Epithelial cell of proximal tubule (primary cell): ENCODE data around the gene MAN1B1. TPM values are rescaled to one million over a fixed set of nuclear protein-coding genes. Genes with fewer than 3 reads are reported as not detected.
"Not testable (repeated sequence)": the region's sequence is repeated elsewhere in the genome, so short reads cannot be mapped to it uniquely, and the experiment has no call there.

ENCODE experiments used
- DNase-seq: peaks from one replicate; pipeline ENCODE4 v3.0.0-alpha.2; 2011; ENCODE audit warnings: low read depth
- H3K4me3 ChIP-seq: 2 replicates; pipeline ENCODE4 v1.5.1; 2011; ENCODE audit warnings: low read depth, mild to moderate bottlenecking, low read length
- CTCF ChIP-seq: conservative IDR thresholded peaks from 2 replicates; pipeline ENCODE4 v1.5.1; 2012; ENCODE audit warnings: low read depth, mild to moderate bottlenecking, low read length
- total RNA-seq: library from RNA; depleted of rRNA; stranded (reverse); fragments of >200 nt; gene quantifications from 2 replicates; pipeline ENCODE4 v1.2.3, GENCODE V29; 2015

The MAN1B1 gene
- total RNA-seq, 1 donor from 2014 or later, result 74.3 TPM

- no peak overlapping the region for H3K4me3 ChIP-seq
- no peak for DNase-seq
- TF ChIP-seq CTCF, result no peak
Measured at GRCh38 chr9:137062384-137062783, 24.4 kb upstream of the MAN1B1 start.

- not testable (repeated sequence) for DNase-seq, H3K4me3 ChIP-seq
Measured at GRCh38 chr9:137062798-137063197, 24.0 kb upstream of the MAN1B1 start.

- DNase-seq, result no peak
- no peak overlapping the region for H3K4me3 ChIP-seq
- TF ChIP-seq CTCF, result no peak
Measured at GRCh38 chr9:137063311-137064026, 23.3 kb upstream of the MAN1B1 start.

DNA sequence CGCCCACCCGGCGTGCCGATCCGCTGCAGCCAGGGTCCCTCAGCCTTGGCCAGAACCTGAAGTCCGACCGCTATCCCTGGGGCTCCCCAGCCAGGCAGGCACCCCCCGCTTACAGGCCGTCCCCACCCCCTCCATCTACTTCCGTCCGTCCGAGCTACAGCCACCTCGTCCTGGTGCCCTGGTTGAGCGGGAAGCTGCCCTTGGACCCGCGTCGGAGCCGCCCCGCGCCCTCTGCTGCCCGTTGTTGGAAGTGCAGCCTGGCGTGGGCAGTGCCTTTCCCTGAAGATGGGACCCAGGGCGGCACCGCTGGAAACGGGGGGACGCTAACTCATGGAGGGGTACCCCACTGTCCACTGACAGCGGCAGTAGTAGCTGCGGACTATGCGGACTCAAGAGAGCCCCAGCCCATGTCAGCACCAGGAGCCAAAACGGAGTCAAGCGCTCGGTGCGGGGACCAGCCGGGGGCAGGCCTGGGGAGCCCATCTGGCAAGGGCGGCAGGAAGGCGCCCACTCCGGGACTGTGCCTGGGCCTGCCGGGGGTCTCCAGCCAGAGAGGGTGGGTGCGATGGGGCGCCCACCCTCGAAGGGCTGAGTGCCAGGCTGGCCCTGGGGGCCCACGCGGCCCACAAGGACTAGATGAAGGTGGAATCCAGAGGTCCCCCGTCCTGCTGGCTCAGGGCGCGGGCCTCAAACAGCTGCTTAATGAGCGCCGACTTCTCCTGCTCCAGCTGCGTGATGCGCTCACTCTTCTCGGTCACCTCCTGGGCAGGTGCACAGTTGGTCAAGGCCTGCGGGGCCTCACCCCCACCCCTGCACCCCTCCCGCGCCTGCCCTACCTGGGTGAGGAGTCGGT, 22.5 kb upstream of the MAN1B1 start:
- H3K4me3 ChIP-seq, result no peak overlapping the region
- peak; percentile 79 for TF ChIP-seq CTCF
- DNase-seq, result no peak

DNA sequence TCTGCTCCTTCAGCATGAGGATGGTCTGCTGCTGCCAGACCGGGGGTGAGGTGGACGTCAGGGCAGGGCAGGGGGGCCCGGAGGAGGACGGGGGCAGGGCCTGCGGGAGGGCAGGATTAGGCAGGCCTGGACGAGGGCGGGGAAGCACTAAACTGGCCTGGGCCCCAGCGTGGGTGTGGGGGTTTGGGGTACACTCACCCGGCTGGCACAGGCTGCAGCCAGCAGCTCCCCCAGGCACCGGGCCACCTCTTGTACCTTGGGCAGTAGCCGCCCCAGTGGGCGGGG, 22.0 kb upstream of the MAN1B1 start:
- no peak for TF ChIP-seq CTCF
- no peak for DNase-seq
- no peak overlapping the region for H3K4me3 ChIP-seq

DNA sequence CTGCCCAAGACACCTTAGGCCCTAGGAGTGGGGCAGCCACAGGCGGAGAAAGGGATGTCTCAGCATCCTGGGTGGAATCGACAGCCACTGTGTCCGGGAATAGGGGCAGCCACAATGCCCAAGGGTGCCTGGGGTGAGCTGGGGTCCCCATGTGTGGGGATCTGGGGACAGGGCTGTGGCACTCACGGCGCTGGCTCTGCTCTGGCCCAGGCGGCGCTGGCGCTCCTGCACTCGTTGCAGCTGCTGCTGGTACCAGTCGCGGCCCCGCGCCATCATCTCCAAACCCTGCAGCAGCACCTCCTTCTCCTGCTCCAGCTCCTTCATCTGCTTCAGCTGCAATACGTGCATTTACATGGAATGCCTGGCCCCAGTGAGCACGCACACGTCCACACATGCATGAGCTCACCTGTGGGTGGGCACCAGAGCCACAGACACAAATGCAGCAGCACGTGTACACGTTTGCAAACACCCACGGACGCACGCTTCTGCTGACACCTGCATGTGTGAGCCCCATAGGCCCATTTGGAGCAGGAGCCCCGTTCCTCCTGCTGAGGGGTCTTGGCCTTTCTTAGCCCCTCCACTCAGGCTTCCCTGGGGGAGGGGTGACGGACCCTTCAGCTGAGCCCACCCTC, 21.3 kb upstream of the MAN1B1 start:
- no peak for DNase-seq
- no peak overlapping the region for H3K4me3 ChIP-seq
- no peak for TF ChIP-seq CTCF

- H3K4me3 ChIP-seq, result no peak overlapping the region
- no peak for DNase-seq
- no peak for TF ChIP-seq CTCF
Measured at GRCh38 chr9:137066096-137066861, 20.5 kb upstream of the MAN1B1 start.
